H9 (cell line): ENCODE results near the gene CFAP410. TPM values are rescaled to one million over a fixed set of nuclear protein-coding genes. Genes with fewer than 3 reads are reported as not detected.

Experiments used
- DNase-seq: peaks from one replicate; pipeline ENCODE4 v3.0.0-alpha.2; 2017
- H2AFZ ChIP-seq: one replicate; pipeline ENCODE4 v1.6.1; 2013; ENCODE audit warnings: mild to moderate bottlenecking, low read length, control low read depth, moderate library complexity
- H2AK5ac ChIP-seq: 2 replicates; pipeline ENCODE4 v1.6.1; 2013; ENCODE audit warnings: low read length, control low read depth, mixed read lengths; ENCODE audit not compliant: insufficient read length
- H2BK120ac ChIP-seq: one replicate; pipeline ENCODE4 v1.6.1; 2013; ENCODE audit warnings: low read depth, mild to moderate bottlenecking, low read length, control low read depth, inconsistent platforms; ENCODE audit not compliant: poor library complexity, severe bottlenecking
- H2BK12ac ChIP-seq: 2 replicates; pipeline ENCODE4 v1.6.1; 2013; ENCODE audit warnings: low read length, control low read depth, mixed read lengths, low read depth; ENCODE audit not compliant: insufficient read length
- H2BK15ac ChIP-seq: 2 replicates; pipeline ENCODE4 v1.6.1; 2013; ENCODE audit warnings: low read depth, low read length, control low read depth
- H2BK20ac ChIP-seq: one replicate; pipeline ENCODE4 v1.6.1; 2013; ENCODE audit warnings: low read depth, mild to moderate bottlenecking, low read length, control low read depth, inconsistent platforms; ENCODE audit not compliant: poor library complexity, severe bottlenecking
- H2BK5ac ChIP-seq: 2 replicates; pipeline ENCODE4 v1.6.1; 2013; ENCODE audit warnings: low read length, control low read depth, mixed read lengths; ENCODE audit not compliant: insufficient read length
- H3K14ac ChIP-seq: 2 replicates; pipeline ENCODE4 v1.6.1; 2013; ENCODE audit warnings: low read length, control low read depth; ENCODE audit not compliant: insufficient read depth
- H3K18ac ChIP-seq: 2 replicates; pipeline ENCODE4 v1.6.1; 2013; ENCODE audit warnings: low read depth, mild to moderate bottlenecking, mixed read lengths, low read length, control low read depth; ENCODE audit not compliant: insufficient read length
- H3K23ac ChIP-seq: 2 replicates; pipeline ENCODE4 v1.6.1; 2013; ENCODE audit warnings: low read length, control low read depth, mixed read lengths, low read depth; ENCODE audit not compliant: insufficient read length
- H3K23me2 ChIP-seq: 2 replicates; pipeline ENCODE4 v1.6.1; 2013; ENCODE audit warnings: low read depth, mild to moderate bottlenecking, mixed read lengths, low read length, control low read depth; ENCODE audit not compliant: insufficient read length, poor library complexity, severe bottlenecking
- H3K27ac ChIP-seq: 2 replicates; pipeline ENCODE4 v1.5.1; 2013; ENCODE audit warnings: low read length, control low read depth, mixed read lengths, low read depth; ENCODE audit not compliant: insufficient read length
- H3K27me3 ChIP-seq: 2 replicates; pipeline ENCODE4 v1.6.1; 2013; ENCODE audit warnings: low read length, control low read depth, inconsistent platforms; ENCODE audit not compliant: insufficient read depth
- H3K4ac ChIP-seq: 2 replicates; pipeline ENCODE4 v1.6.1; 2013; ENCODE audit warnings: low read depth, mild to moderate bottlenecking, control low read depth, inconsistent platforms, low read length, moderate library complexity
- H3K4me1 ChIP-seq: 2 replicates; pipeline ENCODE4 v1.6.1; 2013; ENCODE audit warnings: low read length, control low read depth, inconsistent platforms; ENCODE audit not compliant: insufficient read depth
- H3K4me2 ChIP-seq: 2 replicates; pipeline ENCODE4 v1.6.1; 2013; ENCODE audit warnings: low read length, control low read depth, mixed read lengths; ENCODE audit not compliant: insufficient read length, insufficient read depth
- H3K56ac ChIP-seq: 2 replicates; pipeline ENCODE4 v1.6.1; 2013; ENCODE audit warnings: low read depth, mild to moderate bottlenecking, mixed read lengths, low read length, control low read depth; ENCODE audit not compliant: insufficient read length
- H3K79me1 ChIP-seq: 2 replicates; pipeline ENCODE4 v1.6.1; 2013; ENCODE audit warnings: low read depth, mild to moderate bottlenecking, moderate library complexity, low read length, control low read depth, inconsistent platforms; ENCODE audit not compliant: insufficient read depth, poor library complexity, severe bottlenecking
- H3K79me2 ChIP-seq: 2 replicates; pipeline ENCODE4 v1.6.1; 2013; ENCODE audit warnings: low read length, control low read depth, inconsistent platforms; ENCODE audit not compliant: insufficient read depth
- H3K9ac ChIP-seq: 2 replicates; pipeline ENCODE4 v1.6.1; 2013; ENCODE audit warnings: low read length, control low read depth, mixed read lengths; ENCODE audit not compliant: insufficient read length; ENCODE audit errors: extremely low read depth
- H3K9me3 ChIP-seq: one replicate; pipeline ENCODE4 v1.6.1; 2013; ENCODE audit warnings: low read depth, low read length, inconsistent platforms; ENCODE audit not compliant: control insufficient read depth
- H3T11ph ChIP-seq: one replicate; pipeline ENCODE4 v1.6.1; 2013; ENCODE audit warnings: mild to moderate bottlenecking, low read length, control low read depth, inconsistent platforms
- H4K20me1 ChIP-seq: one replicate; pipeline ENCODE4 v1.6.1; 2013; ENCODE audit not compliant: control insufficient read depth, insufficient read length, insufficient read depth
- H4K5ac ChIP-seq: 2 replicates; pipeline ENCODE4 v1.6.1; 2013; ENCODE audit warnings: low read depth, mild to moderate bottlenecking, mixed read lengths, low read length, control low read depth; ENCODE audit not compliant: insufficient read length
- H4K8ac ChIP-seq: replicated peaks from 2 replicates; pipeline ENCODE4 v1.6.1; 2013; ENCODE audit warnings: low read length, control low read depth, mixed read lengths, low read depth; ENCODE audit not compliant: insufficient read length
- H4K91ac ChIP-seq: 2 replicates; pipeline ENCODE4 v1.6.1; 2013; ENCODE audit warnings: low read depth, mild to moderate bottlenecking, moderate library complexity, mixed read lengths, low read length, control low read depth; ENCODE audit not compliant: insufficient read length
- H3K27ac Mint-ChIP-seq, 3 experiments: 2 replicates in 2 of 3; 3 replicates in 1 of 3; pipeline ENCODE4 v1.8.0; 2020 to 2021; ENCODE audit warnings: mixed read lengths in 3 of 3, mild to moderate bottlenecking in 1 of 3, moderate library complexity in 1 of 3
- H3K27me3 Mint-ChIP-seq: 2 replicates; pipeline ENCODE4 v1.8.0; 2021; ENCODE audit warnings: low read depth, mild to moderate bottlenecking, moderate library complexity, mixed read lengths
- H3K36me3 Mint-ChIP-seq, 3 experiments: 2 replicates in 2 of 3; 3 replicates in 1 of 3; pipeline ENCODE4 v1.8.0; 2020 to 2021; ENCODE audit warnings: low read depth in 3 of 3, mixed read lengths in 3 of 3; ENCODE audit not compliant: insufficient read depth in 1 of 3
- H3K4me1 Mint-ChIP-seq, 2 experiments: 2 replicates each; pipeline ENCODE4 v1.8.0; 2020; ENCODE audit warnings: mixed read lengths in 2 of 2
- H3K4me3 Mint-ChIP-seq, 2 experiments: 2 replicates in 1 of 2; 3 replicates in 1 of 2; pipeline ENCODE4 v1.8.0; 2020 to 2021; ENCODE audit warnings: mild to moderate bottlenecking in 2 of 2, mixed read lengths in 2 of 2, moderate library complexity in 1 of 2
- H3K9me3 Mint-ChIP-seq, 2 experiments: 2 replicates in 1 of 2; 3 replicates in 1 of 2; pipeline ENCODE4 v1.8.0; 2020; ENCODE audit warnings: mild to moderate bottlenecking in 2 of 2, mixed read lengths in 2 of 2, moderate library complexity in 1 of 2
- WGBS: extraction: QIAGEN DNeasy Blood & Tissue Kit; methylation state at CpG from one replicate; pipeline ENCODE4 v1.1.7; 2013; ENCODE audit warnings: missing lambda C conversion rate, low lambda C conversion rate, mixed read lengths; ENCODE audit not compliant: insufficient read length; ENCODE audit errors: extremely low coverage; 5-methylcytosine and 5-hydroxymethylcytosine counted together
- total RNA-seq: library from RNA; stranded (reverse); gene quantifications from 2 replicates; pipeline ENCODE4 v1.2.1, GENCODE V29; 2021
- TF ChIP-seq, protein P1 (sequence below): fragments of 200-600 bp; sonication (generic); conservative IDR thresholded peaks from 3 replicates; pipeline ENCODE4 v1.8.0; 2021; ENCODE audit warnings: antibody characterized with exemption, mild to moderate bottlenecking

Gene CFAP410
- total RNA-seq, 1 experiment from 2014 or later: 17.0 TPM

DNA sequence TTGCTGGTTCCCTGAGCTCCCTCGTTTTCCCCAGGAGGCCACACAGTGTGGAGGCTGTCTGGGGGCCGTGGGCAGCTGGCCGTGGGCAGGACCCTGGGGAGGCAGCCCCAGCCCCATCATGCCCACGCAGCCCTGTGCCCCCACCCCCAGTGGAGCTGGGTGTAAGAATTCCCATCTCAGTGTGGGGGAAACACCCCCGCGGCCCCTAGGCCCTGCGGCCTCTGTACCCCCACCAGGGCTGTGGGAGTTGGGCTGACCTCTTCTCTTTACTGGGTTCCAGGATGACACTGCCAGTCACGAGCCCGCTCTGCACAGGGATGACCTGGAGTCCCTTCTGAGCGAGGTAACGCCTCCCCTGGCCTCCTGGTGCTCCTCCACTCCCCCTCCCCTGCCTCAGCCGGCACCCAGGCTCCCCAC lies 43.1 kb downstream of the CFAP410 start:
- no peak overlapping the region for H4K5ac ChIP-seq
- no peaks in the 10 kb centered on the region for H3K9me3 Mint-ChIP-seq
- TF ChIP-seq, protein P1, sequence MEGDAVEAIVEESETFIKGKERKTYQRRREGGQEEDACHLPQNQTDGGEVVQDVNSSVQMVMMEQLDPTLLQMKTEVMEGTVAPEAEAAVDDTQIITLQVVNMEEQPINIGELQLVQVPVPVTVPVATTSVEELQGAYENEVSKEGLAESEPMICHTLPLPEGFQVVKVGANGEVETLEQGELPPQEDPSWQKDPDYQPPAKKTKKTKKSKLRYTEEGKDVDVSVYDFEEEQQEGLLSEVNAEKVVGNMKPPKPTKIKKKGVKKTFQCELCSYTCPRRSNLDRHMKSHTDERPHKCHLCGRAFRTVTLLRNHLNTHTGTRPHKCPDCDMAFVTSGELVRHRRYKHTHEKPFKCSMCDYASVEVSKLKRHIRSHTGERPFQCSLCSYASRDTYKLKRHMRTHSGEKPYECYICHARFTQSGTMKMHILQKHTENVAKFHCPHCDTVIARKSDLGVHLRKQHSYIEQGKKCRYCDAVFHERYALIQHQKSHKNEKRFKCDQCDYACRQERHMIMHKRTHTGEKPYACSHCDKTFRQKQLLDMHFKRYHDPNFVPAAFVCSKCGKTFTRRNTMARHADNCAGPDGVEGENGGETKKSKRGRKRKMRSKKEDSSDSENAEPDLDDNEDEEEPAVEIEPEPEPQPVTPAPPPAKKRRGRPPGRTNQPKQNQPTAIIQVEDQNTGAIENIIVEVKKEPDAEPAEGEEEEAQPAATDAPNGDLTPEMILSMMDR: no peak
- peaks cover 5% of the 10 kb centered on the region for H3K23me2 ChIP-seq
- H3K18ac ChIP-seq: no peak overlapping the region
- H2BK5ac ChIP-seq: no peak overlapping the region
- peaks cover 11% of the 10 kb centered on the region for H3K27me3 Mint-ChIP-seq
- H3K27ac ChIP-seq: no peak overlapping the region
- no peak overlapping the region for H3K4ac ChIP-seq
- no peak overlapping the region for H3K23ac ChIP-seq
- no peak overlapping the region for H4K91ac ChIP-seq
- H3K4me1 ChIP-seq: no peaks in the 10 kb centered on the region; the same call in 1 of the 2 replicates
- H3K56ac ChIP-seq: no peak overlapping the region
- no peak for DNase-seq
- H2BK20ac ChIP-seq: no peak overlapping the region
- H2AFZ ChIP-seq: no peak overlapping the region
- no peaks in the 10 kb centered on the region for H4K20me1 ChIP-seq
- no peak overlapping the region for H2AK5ac ChIP-seq
- H2BK15ac ChIP-seq: no peak overlapping the region
- no peak overlapping the region for H2BK12ac ChIP-seq
- H3K4me3 Mint-ChIP-seq: no peak overlapping the region
- no peaks in the 10 kb centered on the region for H3K79me2 ChIP-seq
- no peaks in the 10 kb centered on the region for H3K9me3 ChIP-seq
- H3T11ph ChIP-seq: no peak overlapping the region
- H2BK120ac ChIP-seq: no peak overlapping the region
- H3K4me1 Mint-ChIP-seq: peaks cover 7 to 14% of the 10 kb centered on the region in 2 experiments
- H3K4me2 ChIP-seq: no peak overlapping the region
- no peaks in the 10 kb centered on the region for H3K27me3 ChIP-seq
- no peaks in the 10 kb centered on the region for H3K79me1 ChIP-seq
- no peak overlapping the region for H3K14ac ChIP-seq
- WGBS: no CpG with 5 or more reads among the region's 12 CpGs
- no peak overlapping the region for H4K8ac ChIP-seq
- no peak overlapping the region for H3K9ac ChIP-seq
- no peaks in the 10 kb centered on the region for H3K36me3 Mint-ChIP-seq
- H3K27ac Mint-ChIP-seq: no peak overlapping the region
